Ishikawa (cell line): ENCODE results near the gene LRRC8E.

Experiments
- CEBPB ChIP-seq: IDR thresholded peaks from 2 replicates; pipeline ENCODE4 v1.6.1; 2012
- CREB1 ChIP-seq: IDR thresholded peaks from 2 replicates; pipeline ENCODE4 v1.6.1; 2012; ENCODE audit warnings: low read depth
- EGR1 ChIP-seq: IDR thresholded peaks from 2 replicates; pipeline ENCODE4 v1.6.1; 2012
- EP300 ChIP-seq: IDR thresholded peaks from 2 replicates; pipeline ENCODE4 v1.6.1; 2012; ENCODE audit warnings: borderline replicate concordance
- FOXM1 ChIP-seq: IDR thresholded peaks from 2 replicates; pipeline ENCODE4 v1.6.1; 2012; ENCODE audit warnings: low read depth, borderline replicate concordance
- NFIC ChIP-seq: IDR thresholded peaks from 2 replicates; pipeline ENCODE4 v1.6.1; 2012
- RAD21 ChIP-seq: IDR thresholded peaks from 2 replicates; pipeline ENCODE4 v1.6.1; 2012; ENCODE audit warnings: low read depth
- TAF1 ChIP-seq: IDR thresholded peaks from 2 replicates; pipeline ENCODE4 v1.6.1; 2012; ENCODE audit warnings: low read depth, mild to moderate bottlenecking
- TCF12 ChIP-seq: IDR thresholded peaks from 2 replicates; pipeline ENCODE4 v1.6.1; 2012; ENCODE audit warnings: low read depth
- TEAD4 ChIP-seq: IDR thresholded peaks from 2 replicates; pipeline ENCODE4 v1.6.1; 2012
- YY1 ChIP-seq: IDR thresholded peaks from 2 replicates; pipeline ENCODE4 v1.6.1; 2012; ENCODE audit warnings: low read depth
- ZBTB7A ChIP-seq: IDR thresholded peaks from 2 replicates; pipeline ENCODE4 v1.6.1; 2012; ENCODE audit warnings: low read depth
- TF ChIP-seq, protein P1 (sequence below): IDR thresholded peaks from 2 replicates; pipeline ENCODE4 v1.6.1; 2012
- TF ChIP-seq, protein P2 (sequence below): IDR thresholded peaks from 2 replicates; pipeline ENCODE4 v1.6.1; 2012; ENCODE audit warnings: low read depth, mild to moderate bottlenecking
- TF ChIP-seq, protein P3 (sequence below): IDR thresholded peaks from 2 replicates; pipeline ENCODE4 v1.6.1; 2012

The LRRC8E gene

DNA sequence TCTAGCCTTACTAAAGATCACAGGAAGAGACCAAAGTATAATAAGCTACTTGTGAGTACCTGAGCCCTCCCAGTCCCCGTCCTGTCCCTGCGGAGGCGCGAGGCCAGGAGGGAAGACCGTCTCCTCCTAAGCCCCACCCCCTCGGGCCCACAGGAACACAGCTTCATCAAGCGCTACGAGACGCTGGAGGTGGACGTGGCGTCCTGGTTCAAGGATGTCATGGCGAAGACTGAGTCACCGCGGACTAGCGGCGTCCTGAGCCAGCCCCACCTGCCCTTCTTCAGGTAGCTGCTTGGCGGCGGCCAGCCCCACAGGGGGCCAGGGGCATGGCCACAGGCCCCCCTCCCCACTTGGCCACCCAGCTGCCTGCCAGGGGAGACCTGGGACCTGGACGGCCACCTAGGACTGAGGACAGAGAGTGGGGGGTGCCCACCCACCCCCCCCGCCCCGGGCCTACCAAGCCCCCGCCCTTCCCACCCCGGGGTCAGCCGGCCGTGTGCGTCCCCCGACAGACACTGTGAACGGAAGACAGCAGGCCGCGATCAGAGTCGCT is 23.9 kb downstream of the LRRC8E start:
- TF ChIP-seq RAD21 (no peak), EGR1 (no peak), FOXM1 (no peak), CREB1 (no peak)
- TF ChIP-seq, protein P1, sequence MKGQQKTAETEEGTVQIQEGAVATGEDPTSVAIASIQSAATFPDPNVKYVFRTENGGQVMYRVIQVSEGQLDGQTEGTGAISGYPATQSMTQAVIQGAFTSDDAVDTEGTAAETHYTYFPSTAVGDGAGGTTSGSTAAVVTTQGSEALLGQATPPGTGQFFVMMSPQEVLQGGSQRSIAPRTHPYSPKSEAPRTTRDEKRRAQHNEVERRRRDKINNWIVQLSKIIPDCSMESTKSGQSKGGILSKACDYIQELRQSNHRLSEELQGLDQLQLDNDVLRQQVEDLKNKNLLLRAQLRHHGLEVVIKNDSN: no peak
- TF ChIP-seq, protein P2, sequence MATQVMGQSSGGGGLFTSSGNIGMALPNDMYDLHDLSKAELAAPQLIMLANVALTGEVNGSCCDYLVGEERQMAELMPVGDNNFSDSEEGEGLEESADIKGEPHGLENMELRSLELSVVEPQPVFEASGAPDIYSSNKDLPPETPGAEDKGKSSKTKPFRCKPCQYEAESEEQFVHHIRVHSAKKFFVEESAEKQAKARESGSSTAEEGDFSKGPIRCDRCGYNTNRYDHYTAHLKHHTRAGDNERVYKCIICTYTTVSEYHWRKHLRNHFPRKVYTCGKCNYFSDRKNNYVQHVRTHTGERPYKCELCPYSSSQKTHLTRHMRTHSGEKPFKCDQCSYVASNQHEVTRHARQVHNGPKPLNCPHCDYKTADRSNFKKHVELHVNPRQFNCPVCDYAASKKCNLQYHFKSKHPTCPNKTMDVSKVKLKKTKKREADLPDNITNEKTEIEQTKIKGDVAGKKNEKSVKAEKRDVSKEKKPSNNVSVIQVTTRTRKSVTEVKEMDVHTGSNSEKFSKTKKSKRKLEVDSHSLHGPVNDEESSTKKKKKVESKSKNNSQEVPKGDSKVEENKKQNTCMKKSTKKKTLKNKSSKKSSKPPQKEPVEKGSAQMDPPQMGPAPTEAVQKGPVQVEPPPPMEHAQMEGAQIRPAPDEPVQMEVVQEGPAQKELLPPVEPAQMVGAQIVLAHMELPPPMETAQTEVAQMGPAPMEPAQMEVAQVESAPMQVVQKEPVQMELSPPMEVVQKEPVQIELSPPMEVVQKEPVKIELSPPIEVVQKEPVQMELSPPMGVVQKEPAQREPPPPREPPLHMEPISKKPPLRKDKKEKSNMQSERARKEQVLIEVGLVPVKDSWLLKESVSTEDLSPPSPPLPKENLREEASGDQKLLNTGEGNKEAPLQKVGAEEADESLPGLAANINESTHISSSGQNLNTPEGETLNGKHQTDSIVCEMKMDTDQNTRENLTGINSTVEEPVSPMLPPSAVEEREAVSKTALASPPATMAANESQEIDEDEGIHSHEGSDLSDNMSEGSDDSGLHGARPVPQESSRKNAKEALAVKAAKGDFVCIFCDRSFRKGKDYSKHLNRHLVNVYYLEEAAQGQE: no peak

DNA sequence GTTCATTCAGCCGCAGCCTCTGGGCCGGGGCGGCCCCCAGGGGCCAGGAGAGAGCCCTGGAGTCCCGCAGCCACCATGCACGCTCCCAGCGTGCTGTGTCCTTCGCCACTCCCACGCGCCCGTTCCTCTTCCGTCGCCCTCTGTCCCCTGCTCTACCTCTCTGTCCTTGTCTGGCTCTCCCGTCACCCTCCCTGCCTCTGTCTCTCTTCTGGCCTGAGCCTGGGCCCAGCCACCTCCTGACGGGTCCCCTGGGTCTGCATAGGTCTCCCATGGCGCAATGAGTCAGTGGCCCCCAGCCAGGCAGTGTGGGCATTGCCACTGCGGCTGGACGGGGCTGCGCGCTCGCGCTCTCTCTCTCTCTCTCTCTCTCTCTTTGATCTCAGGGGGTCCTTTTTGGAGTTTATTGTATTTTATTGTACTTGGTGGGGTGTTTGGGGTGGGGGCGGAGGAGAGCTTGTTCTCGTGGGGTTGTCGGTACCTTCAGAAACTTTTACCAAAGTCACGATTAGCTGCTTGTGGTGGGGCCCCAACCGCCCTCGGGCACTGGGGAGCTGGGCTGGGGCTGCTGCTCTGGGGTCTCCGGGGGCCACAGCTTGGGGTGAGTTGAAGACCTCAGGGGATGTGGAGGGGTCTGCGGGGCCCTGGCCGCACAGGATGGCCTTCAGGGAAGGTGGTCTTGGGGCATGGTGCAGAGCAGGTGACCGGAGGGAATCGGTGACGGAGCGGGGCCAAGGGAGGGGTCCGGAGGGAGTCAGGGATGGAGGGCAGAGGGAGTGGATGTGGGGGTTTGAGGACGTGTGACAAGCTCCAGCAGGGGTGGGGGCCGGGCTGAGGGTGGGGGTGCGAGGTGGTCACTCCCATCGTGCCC is 24.6 kb downstream of the LRRC8E start:
- TF ChIP-seq YY1 (no peak), NFIC (no peak), ZBTB7A (no peak; the same call in 1 of the 2 replicates), TEAD4 (no peak), FOXM1 (no peak), EGR1 (no peak), TAF1 (no peak), CREB1 (no peak), CEBPB (no peak), EP300 (no peak), TCF12 (no peak), RAD21 (no peak)
- TF ChIP-seq, protein P1: no peak
- TF ChIP-seq, protein P3, sequence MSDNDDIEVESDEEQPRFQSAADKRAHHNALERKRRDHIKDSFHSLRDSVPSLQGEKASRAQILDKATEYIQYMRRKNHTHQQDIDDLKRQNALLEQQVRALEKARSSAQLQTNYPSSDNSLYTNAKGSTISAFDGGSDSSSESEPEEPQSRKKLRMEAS: no peak
- TF ChIP-seq, protein P2: no peak

DNA sequence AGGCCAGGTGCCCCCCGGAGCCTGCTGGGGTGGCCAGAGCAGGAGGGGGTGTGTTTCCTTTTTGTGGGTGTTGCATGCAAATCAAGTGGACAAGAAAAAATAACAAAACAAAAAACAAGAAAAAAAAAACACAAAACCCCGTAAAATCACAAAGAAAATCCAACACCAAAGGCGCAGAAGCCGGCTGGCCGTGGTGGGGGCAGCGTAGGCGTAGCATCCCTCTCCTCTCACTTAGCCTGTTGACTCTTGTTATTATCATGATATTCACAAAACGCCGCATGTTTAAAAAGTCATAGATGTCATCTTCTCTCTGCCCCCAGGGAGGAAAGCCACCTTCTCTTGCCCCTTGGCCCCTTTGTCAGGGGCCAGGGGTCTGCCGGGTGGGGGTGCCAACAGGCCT is 25.3 kb downstream of the LRRC8E start:
- TF ChIP-seq EGR1 (no peak), TAF1 (no peak), EP300 (no peak), TCF12 (no peak), NFIC (no peak), ZBTB7A (no peak; the same call in 1 of the 2 replicates), RAD21 (no peak), TEAD4 (no peak), CREB1 (no peak)
- TF ChIP-seq, protein P2: no peak
- TF ChIP-seq, protein P3: no peak

DNA sequence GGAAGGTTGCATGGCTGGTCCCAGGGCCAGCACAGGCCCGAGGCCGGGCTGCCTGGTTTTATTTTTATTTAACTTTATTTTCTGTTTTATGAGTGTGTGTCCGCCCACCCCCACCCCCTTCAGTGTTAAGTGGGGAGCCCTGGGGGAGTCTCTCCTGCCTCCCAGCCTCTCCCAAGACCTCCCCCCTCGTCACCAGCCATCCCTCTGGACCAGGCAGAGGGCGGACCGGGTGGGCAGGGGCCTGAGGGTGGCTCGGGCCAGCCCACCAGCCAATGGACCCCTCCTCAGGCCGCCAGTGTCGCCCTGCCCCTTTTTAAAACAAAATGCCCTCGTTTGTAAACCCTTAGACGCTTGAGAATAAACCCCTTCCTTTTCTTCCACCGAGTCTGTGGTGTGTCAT is 25.8 kb downstream of the LRRC8E start:
- TF ChIP-seq, protein P3: no peak
- TF ChIP-seq, protein P2: no peak
- no peak for TF ChIP-seq NFIC
- TF ChIP-seq EGR1: no peak
- TF ChIP-seq CEBPB: no peak
- TF ChIP-seq TCF12: no peak
- no peak for TF ChIP-seq TEAD4
- no peak for TF ChIP-seq RAD21
- TF ChIP-seq YY1: no peak
- TF ChIP-seq, protein P1: no peak
- no peak for TF ChIP-seq EP300
- TF ChIP-seq ZBTB7A: no peak
- no peak for TF ChIP-seq CREB1
